IMR-90 (cell line): ENCODE measurements around the gene DTL. TPM values are rescaled to one million over a fixed set of nuclear protein-coding genes. Genes with fewer than 3 reads are reported as not detected.

Source experiments
- ATAC-seq: fragments of 200-7000 bp; cut with Tn5 transposase; 2 replicates; pipeline ENCODE4 v1.9.1; 2020; ENCODE audit warnings: low read depth, mild to moderate bottlenecking, moderate library complexity
- BruUV-seq: library from RNA; stranded (reverse); fragments of 400-500 nt; replicated peaks from 2 replicates; lab custom pipeline; 2021; lab: Mats Ljungman, UMichigan
- CTCF ChIA-PET: fragments of 300-600 bp; formaldehyde crosslinking; extraction: SDS; loops from one replicate; lab custom pipeline; 2021; ENCODE audit warnings: antibody characterized with exemption; lab: Yijun Ruan, JAX
- POLR2A ChIA-PET: fragments of 300-600 bp; sonication (Branson Sonifier 250); formaldehyde crosslinking; loops from one replicate; lab custom pipeline; 2022; ENCODE audit warnings: antibody characterized with exemption; ENCODE audit not compliant: unreplicated experiment; lab: Charles Lee
- DNase-seq: peaks from one replicate; pipeline ENCODE4 v3.0.0; 2013
- H2AFZ ChIP-seq: replicated peaks from 2 replicates; pipeline ENCODE3; 2013; ENCODE audit warnings: low read length, mild to moderate bottlenecking; ENCODE audit not compliant: poor library complexity
- H2AK5ac ChIP-seq: 2 replicates; pipeline ENCODE4 v1.6.1; 2013; ENCODE audit warnings: low read depth, low read length, inconsistent platforms
- H2AK9ac ChIP-seq: replicated peaks from 2 replicates; pipeline ENCODE3; 2013; ENCODE audit warnings: mild to moderate bottlenecking, low read depth, low read length, moderate library complexity; ENCODE audit not compliant: poor library complexity
- H2BK120ac ChIP-seq: 2 replicates; pipeline ENCODE4 v1.6.1; 2013; ENCODE audit warnings: low read depth, low read length, inconsistent platforms
- H2BK15ac ChIP-seq: 3 replicates; pipeline ENCODE4 v1.6.1; 2013; ENCODE audit warnings: low read depth, low read length, inconsistent platforms
- H2BK20ac ChIP-seq: 2 replicates; pipeline ENCODE4 v1.6.1; 2013; ENCODE audit warnings: low read depth, mild to moderate bottlenecking, inconsistent platforms, low read length, moderate library complexity
- H2BK5ac ChIP-seq: 2 replicates; pipeline ENCODE4 v1.6.1; 2013; ENCODE audit warnings: mild to moderate bottlenecking, low read depth, low read length, inconsistent platforms; ENCODE audit not compliant: poor library complexity, severe bottlenecking
- H3K14ac ChIP-seq: replicated peaks from 2 replicates; pipeline ENCODE4 v1.6.1; 2013; ENCODE audit warnings: low read depth, low read length, inconsistent platforms
- H3K18ac ChIP-seq: 2 replicates; pipeline ENCODE4 v1.6.1; 2013; ENCODE audit warnings: low read depth, low read length, control low read depth
- H3K23ac ChIP-seq: 2 replicates; pipeline ENCODE4 v1.6.1; 2013; ENCODE audit warnings: low read depth, low read length, inconsistent platforms
- H3K27ac ChIP-seq: 2 replicates; pipeline ENCODE4 v1.5.1; 2013; ENCODE audit warnings: mild to moderate bottlenecking, control low read depth, low read length; ENCODE audit not compliant: insufficient read depth
- H3K27me3 ChIP-seq: 2 replicates; pipeline ENCODE4 v1.6.1; 2013; ENCODE audit warnings: low read length; ENCODE audit not compliant: control insufficient read depth, insufficient read depth
- H3K36me3 ChIP-seq: 2 replicates; pipeline ENCODE4 v1.6.1; 2013; ENCODE audit warnings: low read length, mixed read lengths; ENCODE audit not compliant: control insufficient read depth, insufficient read depth
- H3K4ac ChIP-seq: 2 replicates; pipeline ENCODE4 v1.6.1; 2013; ENCODE audit warnings: low read depth, low read length, inconsistent platforms
- H3K4me1 ChIP-seq: 2 replicates; pipeline ENCODE4 v1.6.1; 2013; ENCODE audit warnings: low read length, mixed read lengths; ENCODE audit not compliant: control insufficient read depth, insufficient read depth
- H3K4me2 ChIP-seq: 2 replicates; pipeline ENCODE4 v1.6.1; 2013; ENCODE audit warnings: low read depth, mild to moderate bottlenecking, control low read depth, low read length, moderate library complexity
- H3K4me3 ChIP-seq: 2 replicates; pipeline ENCODE4 v1.5.1; 2013; ENCODE audit warnings: low read depth, mild to moderate bottlenecking, control low read depth, low read length, moderate library complexity; ENCODE audit not compliant: insufficient read depth
- H3K56ac ChIP-seq: 2 replicates; pipeline ENCODE4 v1.6.1; 2013; ENCODE audit warnings: low read length, inconsistent platforms; ENCODE audit not compliant: insufficient read depth; ENCODE audit errors: extremely low read depth
- H3K79me1 ChIP-seq, 2 experiments: 2 replicates each; pipeline ENCODE4 v1.6.1; 2013; ENCODE audit warnings: low read length in 2 of 2, inconsistent platforms in 1 of 2, low read depth in 1 of 2
- H3K9ac ChIP-seq: 2 replicates; pipeline ENCODE4 v1.6.1; 2013; ENCODE audit warnings: low read depth, low read length, control low read depth
- H3K9me1 ChIP-seq: 2 replicates; pipeline ENCODE4 v1.6.1; 2013; ENCODE audit warnings: low read length, inconsistent platforms; ENCODE audit not compliant: insufficient read depth
- H3K9me3 ChIP-seq: 2 replicates; pipeline ENCODE4 v1.6.1; 2013; ENCODE audit warnings: low read length; ENCODE audit not compliant: control insufficient read depth, insufficient read depth
- H4K20me1 ChIP-seq: 2 replicates; pipeline ENCODE4 v1.6.1; 2013; ENCODE audit warnings: low read length, inconsistent platforms; ENCODE audit not compliant: insufficient read depth
- H4K5ac ChIP-seq: 2 replicates; pipeline ENCODE4 v1.6.1; 2013; ENCODE audit warnings: mild to moderate bottlenecking, low read depth, low read length, control low read depth
- H4K8ac ChIP-seq, 2 experiments: 2 replicates each; pipeline ENCODE4 v1.6.1; 2013; ENCODE audit warnings: low read depth in 2 of 2, low read length in 2 of 2, control low read depth in 1 of 2, inconsistent platforms in 1 of 2
- H4K91ac ChIP-seq: 2 replicates; pipeline ENCODE4 v1.6.1; 2013; ENCODE audit warnings: low read depth, low read length, inconsistent platforms; ENCODE audit not compliant: insufficient read depth
- CEBPB ChIP-seq: IDR thresholded peaks from 2 replicates; pipeline ENCODE4 v1.6.1; 2012; ENCODE audit warnings: low read depth, low read length, improper control_type of control experiment
- FOS ChIP-seq: fragments of 150-350 bp; IDR thresholded peaks from 2 replicates; pipeline ENCODE4 v1.6.1; 2016; ENCODE audit warnings: low read depth, low read length
- MXI1 ChIP-seq: IDR thresholded peaks from 2 replicates; pipeline ENCODE4 v1.6.1; 2012; ENCODE audit warnings: low read depth, mild to moderate bottlenecking, low read length, moderate library complexity, borderline replicate concordance
- WGBS, 2 experiments: methylation state at CpG; one replicate each; pipeline versions ENCODE4 v1.1.5 to v1.1.7; 2013; ENCODE audit warnings: missing lambda C conversion rate in 2 of 2; ENCODE audit not compliant: insufficient read length in 1 of 2; ENCODE audit errors: extremely low coverage in 2 of 2; 5-methylcytosine and 5-hydroxymethylcytosine counted together
- dilution Hi-C: fragments of 300-500 bp; cut with HindIII; formaldehyde crosslinking; loops from one replicate; pipeline ENCODE4 v1.14.3; 2018; ENCODE audit warnings: low sequenced_read_pairs; ENCODE audit not compliant: unreplicated experiment
- in situ Hi-C: fragments of 300-500 bp; cut with MboI; formaldehyde crosslinking; loops from 3 replicates; pipeline ENCODE4 v1.14.3; 2019; ENCODE audit warnings: low sequenced_read_pairs, inconsistent platforms, mixed read lengths
- intact Hi-C: fragments of 100-400 bp; cut with micrococcal nuclease; formaldehyde crosslinking; loops from 2 replicates; pipeline ENCODE4 v1.10.0; 2022
- polyA plus RNA-seq, 3 experiments: library from polyadenylated mRNA; depleted of rRNA; stranded (reverse); fragments of >200 nt; gene quantifications; 2 replicates each; pipeline ENCODE4 v1.2.3, GENCODE V29; 2012; ENCODE audit warnings: low replicate concordance in 1 of 3
- total RNA-seq: library from RNA; depleted of rRNA; stranded (reverse); fragments of >200 nt; gene quantifications from 2 replicates; pipeline ENCODE4 v1.2.3, GENCODE V29; 2012
- TF ChIP-seq, protein P1 (sequence below): conservative IDR thresholded peaks from 2 replicates; pipeline ENCODE4 v1.5.1; 2012; ENCODE audit warnings: mild to moderate bottlenecking, low read depth, low read length, improper control_type of control experiment

Gene DTL
- total and polyA plus RNA-seq, 2 of the 4 experiments (the other 2 are of a cell fraction) = 11.8 to 19.9 TPM

DNA sequence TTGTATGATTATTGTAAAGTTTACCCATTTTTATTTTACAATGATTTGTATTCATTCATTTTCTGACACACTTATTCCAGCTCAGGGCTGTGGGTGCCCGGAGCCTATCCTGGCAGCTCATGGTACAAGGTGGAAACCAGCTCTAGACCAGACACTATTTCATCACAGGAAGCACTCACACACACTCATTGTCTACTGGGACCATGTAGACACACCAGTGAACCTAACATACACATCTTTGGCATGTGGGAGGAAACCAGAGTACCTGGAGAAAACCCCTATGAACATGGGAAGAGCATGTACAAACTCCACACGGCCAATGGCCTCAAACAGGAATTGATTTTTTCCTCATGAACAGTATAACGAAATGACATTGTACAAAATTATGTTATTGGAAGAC is 2.4 kb downstream of the DTL start:
- no peak overlapping the region for H3K4me2 ChIP-seq
- H3K14ac ChIP-seq = no peak overlapping the region
- peak overlapping the region; percentile 59 for H2AFZ ChIP-seq
- in situ Hi-C loops (loop anchor here (10.0 kb wide), 1 partner anchor 353 kb away; no protein-coding TSS in a partner anchor), intact Hi-C loops (no loop called here), dilution Hi-C loops (no loop called here)
- H3K9me3 ChIP-seq = no peaks in the 10 kb centered on the region
- no peak overlapping the region for H3K4me3 ChIP-seq
- WGBS, 2 experiments = no CpG with 5 or more reads among the region's 3 CpGs
- no peak overlapping the region for H3K56ac ChIP-seq
- peak overlapping the region in 1 of 2 experiments; percentile 74; a peak in 2 of 4 replicates for H4K8ac ChIP-seq
- no peaks in the 10 kb centered on the region; the same call in 1 of the 2 replicates for H3K9me1 ChIP-seq
- no peak overlapping the region for H3K4ac ChIP-seq
- H4K91ac ChIP-seq = no peak overlapping the region
- no peak overlapping the region for H2BK20ac ChIP-seq
- no peak overlapping the region for H2BK120ac ChIP-seq
- CTCF ChIA-PET = interaction anchor here (0.6 kb wide), 1 partner anchor 1457 kb away, joined by 3 read pairs; no protein-coding TSS in a partner anchor
- peak overlapping the region; percentile 58; the same call in 1 of the 2 replicates for H4K5ac ChIP-seq
- no peaks in the 10 kb centered on the region for H3K36me3 ChIP-seq
- H3K27me3 ChIP-seq = no peaks in the 10 kb centered on the region
- BruUV-seq = no TSS peak
- H2BK5ac ChIP-seq = no peak overlapping the region
- peak overlapping the region; percentile 68; the same call in 1 of the 2 replicates for H3K23ac ChIP-seq
- POLR2A ChIA-PET = no interaction called here
- 0 out of 2 replicates have a peak, but pooled peaks cover 3% of the 10 kb centered on the region for H4K20me1 ChIP-seq
- H2AK5ac ChIP-seq = no peak overlapping the region
- H3K79me1 ChIP-seq = peaks cover 10 to 34% of the 10 kb centered on the region in 2 experiments; a peak in 3 of 4 replicates
- no peak overlapping the region for H3K27ac ChIP-seq
- no peak overlapping the region for H3K9ac ChIP-seq
- ATAC-seq (no peak), DNase-seq (no peak)
- H2BK15ac ChIP-seq = no peak overlapping the region
- TF ChIP-seq FOS = no peak
- TF ChIP-seq, protein P1, sequence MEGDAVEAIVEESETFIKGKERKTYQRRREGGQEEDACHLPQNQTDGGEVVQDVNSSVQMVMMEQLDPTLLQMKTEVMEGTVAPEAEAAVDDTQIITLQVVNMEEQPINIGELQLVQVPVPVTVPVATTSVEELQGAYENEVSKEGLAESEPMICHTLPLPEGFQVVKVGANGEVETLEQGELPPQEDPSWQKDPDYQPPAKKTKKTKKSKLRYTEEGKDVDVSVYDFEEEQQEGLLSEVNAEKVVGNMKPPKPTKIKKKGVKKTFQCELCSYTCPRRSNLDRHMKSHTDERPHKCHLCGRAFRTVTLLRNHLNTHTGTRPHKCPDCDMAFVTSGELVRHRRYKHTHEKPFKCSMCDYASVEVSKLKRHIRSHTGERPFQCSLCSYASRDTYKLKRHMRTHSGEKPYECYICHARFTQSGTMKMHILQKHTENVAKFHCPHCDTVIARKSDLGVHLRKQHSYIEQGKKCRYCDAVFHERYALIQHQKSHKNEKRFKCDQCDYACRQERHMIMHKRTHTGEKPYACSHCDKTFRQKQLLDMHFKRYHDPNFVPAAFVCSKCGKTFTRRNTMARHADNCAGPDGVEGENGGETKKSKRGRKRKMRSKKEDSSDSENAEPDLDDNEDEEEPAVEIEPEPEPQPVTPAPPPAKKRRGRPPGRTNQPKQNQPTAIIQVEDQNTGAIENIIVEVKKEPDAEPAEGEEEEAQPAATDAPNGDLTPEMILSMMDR = no peak
- TF ChIP-seq MXI1 = no peak
- TF ChIP-seq CEBPB = 0 out of 2 replicates have a peak, but pooled peaks have one; percentile 26
- no peak overlapping the region for H3K18ac ChIP-seq
- peak overlapping the region; percentile 15 for H2AK9ac ChIP-seq
- peaks cover 3% of the 10 kb centered on the region; the same call in 1 of the 2 replicates for H3K4me1 ChIP-seq
